Fibroblast of the aortic adventitia (primary cell): ENCODE results near the gene OR10G3. TPM values are rescaled to one million over a fixed set of nuclear protein-coding genes. Genes with fewer than 3 reads are reported as not detected.
"Not testable (repeated sequence)": the region's sequence is repeated elsewhere in the genome, so short reads cannot be mapped to it uniquely, and the experiment has no call there.

Source experiments
- DNase-seq: peaks from one replicate; pipeline ENCODE4 v3.0.0-alpha.2; 2010; ENCODE audit warnings: low read depth
- H3K4me3 ChIP-seq: 2 replicates; pipeline ENCODE4 v1.5.1; 2011; ENCODE audit warnings: low read depth, mild to moderate bottlenecking, control low read depth, low read length, moderate library complexity
- total RNA-seq: library from RNA; depleted of rRNA; stranded (reverse); fragments of >200 nt; gene quantifications from 2 replicates; pipeline ENCODE4 v1.2.3, GENCODE V29; 2012; ENCODE audit warnings: low replicate concordance
- TF ChIP-seq, protein P1 (sequence below): IDR thresholded peaks from 2 replicates; pipeline ENCODE4 v1.5.1; 2011; ENCODE audit warnings: mild to moderate bottlenecking, low read length, control low read depth, inconsistent platforms; ENCODE audit not compliant: insufficient read depth

Gene OR10G3, protein sequence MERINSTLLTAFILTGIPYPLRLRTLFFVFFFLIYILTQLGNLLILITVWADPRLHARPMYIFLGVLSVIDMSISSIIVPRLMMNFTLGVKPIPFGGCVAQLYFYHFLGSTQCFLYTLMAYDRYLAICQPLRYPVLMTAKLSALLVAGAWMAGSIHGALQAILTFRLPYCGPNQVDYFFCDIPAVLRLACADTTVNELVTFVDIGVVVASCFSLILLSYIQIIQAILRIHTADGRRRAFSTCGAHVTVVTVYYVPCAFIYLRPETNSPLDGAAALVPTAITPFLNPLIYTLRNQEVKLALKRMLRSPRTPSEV
- total RNA-seq: not detected in 2 replicates

DNA sequence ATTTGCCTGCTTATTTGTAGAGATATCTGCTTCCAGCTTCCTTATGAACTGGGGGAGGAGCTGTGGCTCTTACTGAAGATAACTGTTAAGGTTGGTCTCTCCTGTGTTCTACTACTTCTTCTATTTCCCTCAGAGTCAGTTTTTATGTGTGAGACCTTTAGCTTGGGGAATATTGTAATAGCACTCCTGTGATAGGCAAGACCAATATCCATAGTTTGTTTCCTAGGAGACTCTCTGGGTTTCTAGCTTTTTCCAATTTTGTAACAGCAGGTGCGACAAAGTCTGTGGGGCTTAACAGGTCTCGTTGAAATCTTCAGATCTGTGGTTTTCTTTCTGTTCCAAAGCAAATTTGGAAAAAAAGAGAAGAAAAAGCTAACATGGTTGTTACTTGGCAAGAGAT, at the start of gene OR10G3:
Gene OR10G3, minus strand, starts transcription at position 101 of the 400 bp plus-strand sequence. CDS start 9,332 bp downstream, outside the sequence.
- no peak for DNase-seq
- no peak within 1 kb of the TSS for H3K4me3 ChIP-seq
- TF ChIP-seq, protein P1, sequence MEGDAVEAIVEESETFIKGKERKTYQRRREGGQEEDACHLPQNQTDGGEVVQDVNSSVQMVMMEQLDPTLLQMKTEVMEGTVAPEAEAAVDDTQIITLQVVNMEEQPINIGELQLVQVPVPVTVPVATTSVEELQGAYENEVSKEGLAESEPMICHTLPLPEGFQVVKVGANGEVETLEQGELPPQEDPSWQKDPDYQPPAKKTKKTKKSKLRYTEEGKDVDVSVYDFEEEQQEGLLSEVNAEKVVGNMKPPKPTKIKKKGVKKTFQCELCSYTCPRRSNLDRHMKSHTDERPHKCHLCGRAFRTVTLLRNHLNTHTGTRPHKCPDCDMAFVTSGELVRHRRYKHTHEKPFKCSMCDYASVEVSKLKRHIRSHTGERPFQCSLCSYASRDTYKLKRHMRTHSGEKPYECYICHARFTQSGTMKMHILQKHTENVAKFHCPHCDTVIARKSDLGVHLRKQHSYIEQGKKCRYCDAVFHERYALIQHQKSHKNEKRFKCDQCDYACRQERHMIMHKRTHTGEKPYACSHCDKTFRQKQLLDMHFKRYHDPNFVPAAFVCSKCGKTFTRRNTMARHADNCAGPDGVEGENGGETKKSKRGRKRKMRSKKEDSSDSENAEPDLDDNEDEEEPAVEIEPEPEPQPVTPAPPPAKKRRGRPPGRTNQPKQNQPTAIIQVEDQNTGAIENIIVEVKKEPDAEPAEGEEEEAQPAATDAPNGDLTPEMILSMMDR: no peak

DNA sequence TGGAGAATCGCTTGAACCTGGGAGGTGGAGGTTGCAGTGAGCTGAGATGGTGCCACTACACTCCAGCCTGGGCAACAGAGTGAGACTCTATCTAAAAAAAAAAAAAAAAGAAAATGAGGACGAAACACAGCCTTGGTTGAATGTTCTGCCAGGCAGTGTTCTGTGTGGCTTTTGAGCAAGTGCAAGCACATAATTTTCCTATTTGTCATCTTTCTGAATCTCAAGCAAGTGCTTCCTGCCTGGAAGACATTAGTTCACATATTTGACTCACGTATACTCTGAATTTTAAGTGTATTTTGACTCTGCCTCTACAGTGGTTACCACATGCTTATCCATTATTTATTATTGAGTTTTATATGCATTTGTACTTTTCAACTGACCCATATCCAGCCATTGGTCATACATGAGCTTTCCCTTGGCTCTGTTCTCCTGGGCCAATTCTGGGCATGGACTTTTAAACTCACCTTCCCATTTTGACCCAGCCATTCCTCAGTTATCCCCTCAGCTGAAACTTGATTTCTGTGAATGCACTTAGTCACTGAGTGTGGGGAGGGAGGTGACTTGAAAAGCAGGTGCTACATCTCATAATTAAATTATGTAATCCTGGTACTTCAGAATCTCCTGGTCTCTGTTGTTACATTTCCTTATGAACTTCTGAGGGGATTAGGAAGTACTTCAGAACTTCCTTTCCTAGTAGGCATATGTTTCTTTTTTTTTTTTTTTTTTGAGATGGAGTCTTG, 46.8 kb upstream of the OR10G3 start:
- H3K4me3 ChIP-seq: no peak overlapping the region
- peak; percentile 2 for DNase-seq
- TF ChIP-seq, protein P1: no peak

DNA sequence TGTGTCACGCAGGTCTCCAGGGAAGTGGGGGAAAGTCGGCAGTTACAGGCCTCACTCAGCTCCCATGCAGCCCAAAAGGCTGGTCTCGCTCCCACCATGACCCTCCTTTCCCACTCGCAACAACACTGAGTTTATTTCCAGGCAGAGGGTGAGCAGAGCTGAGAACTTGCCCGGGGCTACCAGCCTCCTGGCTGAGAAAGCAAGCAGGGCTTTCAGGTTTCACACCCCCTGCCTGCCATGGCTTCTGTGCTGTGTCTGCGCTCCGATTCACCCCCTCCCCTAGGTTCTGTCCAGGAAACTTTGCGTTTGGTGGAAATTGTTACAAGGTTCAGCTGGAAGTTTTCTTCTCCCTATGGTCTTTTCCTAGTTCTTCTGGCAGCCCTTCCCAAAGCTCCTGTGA, 37.7 kb upstream of the OR10G3 start:
- DNase-seq: no peak
- TF ChIP-seq, protein P1: no peak
- no peak overlapping the region for H3K4me3 ChIP-seq

DNA sequence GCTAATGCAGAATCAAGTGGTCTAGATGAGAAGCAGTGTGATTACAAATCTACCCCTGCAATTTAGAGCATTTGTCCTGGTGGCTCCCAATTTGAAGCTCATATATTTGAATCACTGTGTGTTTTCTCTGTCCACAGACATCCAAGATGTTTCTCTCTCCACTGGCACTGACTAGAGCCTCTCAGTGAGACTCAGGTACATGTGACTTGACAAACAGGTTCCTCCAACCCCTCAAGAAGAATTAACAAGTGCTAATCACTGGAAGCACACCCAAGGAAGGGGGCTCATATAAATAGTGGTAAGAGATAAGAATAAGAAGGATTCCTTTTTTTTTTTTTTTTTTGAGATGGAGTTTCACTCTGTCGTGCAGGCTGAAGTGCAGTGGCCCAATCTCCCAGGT, 34.4 kb upstream of the OR10G3 start:
- no peak overlapping the region for H3K4me3 ChIP-seq
- DNase-seq: no peak
- TF ChIP-seq, protein P1: no peak

DNA sequence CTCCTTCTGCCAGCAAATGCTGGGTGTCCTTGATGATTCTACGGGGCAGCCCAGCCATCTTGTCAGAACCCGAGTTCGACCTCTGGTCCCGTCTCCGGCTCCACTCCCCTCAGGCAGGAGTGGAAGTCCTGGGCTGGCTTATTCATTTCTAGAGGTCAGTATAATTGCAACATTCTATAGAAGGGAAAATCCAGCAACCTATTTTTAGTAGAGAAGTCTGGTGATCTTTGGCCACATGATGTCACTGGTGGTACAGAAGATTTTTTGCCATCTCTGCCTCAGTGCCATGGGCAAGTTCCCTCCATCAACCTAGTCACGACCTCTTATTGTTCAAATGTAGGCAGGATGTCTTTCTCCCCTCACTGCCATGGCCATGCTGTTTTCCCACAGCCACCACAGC, 32.4 kb upstream of the OR10G3 start:
- no peak for DNase-seq
- TF ChIP-seq, protein P1: no peak
- no peak overlapping the region for H3K4me3 ChIP-seq

DNA sequence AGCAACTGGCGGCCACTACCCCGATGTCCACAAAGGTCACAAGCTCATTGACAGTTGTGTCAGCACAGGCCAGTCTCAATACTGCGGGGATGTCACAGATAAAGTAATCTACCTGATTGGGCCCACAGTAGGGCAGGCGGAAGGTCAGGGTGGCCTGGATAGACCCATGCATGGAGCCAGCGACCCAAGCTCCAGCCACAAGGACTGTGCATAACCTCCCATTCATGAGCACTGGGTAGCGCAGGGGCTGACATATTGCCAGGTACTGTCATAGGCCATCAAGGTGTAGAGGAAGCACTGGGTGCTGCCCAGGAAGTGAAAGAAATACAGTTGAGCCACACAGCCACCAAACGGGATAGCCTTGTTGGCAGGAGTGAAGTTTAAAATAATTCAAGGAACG, 22.3 kb upstream of the OR10G3 start:
- not testable (repeated sequence) for H3K4me3 ChIP-seq, DNase-seq

DNA sequence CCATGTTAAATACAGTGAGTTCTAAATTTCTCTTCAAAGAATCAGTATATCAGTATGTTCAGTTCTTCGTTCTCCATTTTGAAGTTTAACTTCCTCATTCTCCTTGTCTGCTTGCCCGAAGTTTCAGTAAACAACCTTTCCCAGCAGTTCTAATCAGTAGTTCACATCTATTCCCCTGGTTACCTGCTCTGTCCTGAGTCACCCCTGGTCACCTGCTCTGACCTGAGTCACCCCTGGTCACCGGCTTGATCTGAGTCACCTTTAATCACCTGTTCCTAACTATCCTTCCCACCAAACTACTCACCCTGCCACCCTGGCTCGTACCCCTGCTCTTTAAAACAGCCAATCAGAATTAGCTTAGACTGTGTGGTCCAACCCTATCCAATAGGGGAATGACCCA, 9.4 kb upstream of the OR10G3 start:
- TF ChIP-seq, protein P1: no peak
- no peak overlapping the region for H3K4me3 ChIP-seq
- no peak for DNase-seq
